HEK293 (cell line): ENCODE measurements around the gene MARCHF10.

Source experiments
- CTCF ChIA-PET: fragments of 350-600 bp; formaldehyde crosslinking; extraction: SDS; loops from one replicate; lab custom pipeline; 2021; ENCODE audit warnings: antibody characterized with exemption; lab: Yijun Ruan, JAX
- POLR2A ChIA-PET: fragments of 300-600 bp; formaldehyde crosslinking; extraction: SDS; loops from one replicate; lab custom pipeline; 2020; ENCODE audit warnings: antibody characterized with exemption, inconsistent platforms; lab: Yijun Ruan, JAX
- H3K27ac ChIP-seq: fragments of 200-500 bp; sonication (Bioruptor generic); 2 replicates; pipeline ENCODE4 v1.5.1; 2014; ENCODE audit warnings: low read depth, low read length, control low read depth, inconsistent platforms; ENCODE audit errors: extremely low read depth
- H3K36me3 ChIP-seq, 2 experiments: fragments of 200-500 bp in 1 of 2; sonication (Bioruptor generic) in 1 of 2; 1 replicate in 1 of 2; 2 replicates in 1 of 2; pipeline ENCODE4 v1.5.1; 2014 to 2017; ENCODE audit warnings: inconsistent platforms in 2 of 2, low read length in 2 of 2; ENCODE audit not compliant: control insufficient read depth in 2 of 2, insufficient read depth in 1 of 2
- H3K4me1 ChIP-seq: fragments of 200-500 bp; sonication (Bioruptor generic); 2 replicates; pipeline ENCODE4 v1.5.1; 2014; ENCODE audit warnings: mild to moderate bottlenecking, low read length, inconsistent platforms; ENCODE audit not compliant: control insufficient read depth, insufficient read depth
- H3K4me3 ChIP-seq: 2 replicates; pipeline ENCODE4 v1.5.1; 2011; ENCODE audit warnings: low read depth, mild to moderate bottlenecking, control low read depth, low read length, moderate library complexity
- H3K9me3 ChIP-seq: fragments of 200-500 bp; sonication (Bioruptor generic); 2 replicates; pipeline ENCODE4 v1.5.1; 2014; ENCODE audit warnings: low read depth, low read length, inconsistent platforms; ENCODE audit not compliant: control insufficient read depth, insufficient read depth
- FEZF1 ChIP-seq: fragments of 450-650 bp; formaldehyde crosslinking; IDR thresholded peaks from 2 replicates; pipeline ENCODE4 v1.5.1; 2016; ENCODE audit warnings: missing biosample characterization, missing genetic modification characterization
- HOXC10 ChIP-seq: sonication (generic); formaldehyde crosslinking; IDR thresholded peaks from 2 replicates; pipeline ENCODE4 v1.8.1; 2023; ENCODE audit warnings: mild to moderate bottlenecking, missing genetic modification reagents
- KLF10 ChIP-seq: fragments of 450-650 bp; IDR thresholded peaks from 2 replicates; pipeline ENCODE4 v1.5.1; 2018; ENCODE audit warnings: missing biosample characterization, mild to moderate bottlenecking, missing genetic modification characterization
- SALL2 ChIP-seq: fragments of 450-650 bp; formaldehyde crosslinking; IDR thresholded peaks from 2 replicates; pipeline ENCODE4 v1.5.0; 2017; ENCODE audit warnings: missing biosample characterization, mild to moderate bottlenecking, missing genetic modification characterization, borderline replicate concordance
- ZBTB48 ChIP-seq: fragments of 450-650 bp; formaldehyde crosslinking; IDR thresholded peaks from 2 replicates; pipeline ENCODE4 v1.5.1; 2016; ENCODE audit warnings: missing biosample characterization, missing genetic modification characterization
- ZNF10 ChIP-seq: fragments of 450-650 bp; formaldehyde crosslinking; IDR thresholded peaks from 2 replicates; pipeline ENCODE4 v1.5.1; 2017; ENCODE audit warnings: missing biosample characterization, missing genetic modification characterization
- ZNF157 ChIP-seq: fragments of 450-650 bp; formaldehyde crosslinking; IDR thresholded peaks from 2 replicates; pipeline ENCODE4 v1.5.1; 2016; ENCODE audit warnings: missing biosample characterization, missing genetic modification characterization
- ZNF239 ChIP-seq: fragments of 450-650 bp; formaldehyde crosslinking; IDR thresholded peaks from 2 replicates; pipeline ENCODE4 v1.5.1; 2016; ENCODE audit warnings: missing biosample characterization, missing genetic modification characterization
- ZNF274 ChIP-seq, 2 experiments: fragments of 200-500 bp in 1 of 2; fragments of 450-650 bp in 1 of 2; sonication (Bioruptor generic) in 1 of 2; formaldehyde crosslinking in 1 of 2; IDR thresholded peaks; 2 replicates each; pipeline versions ENCODE4 v1.5.1 to v1.6.1; 2014 to 2016; ENCODE audit warnings: borderline replicate concordance in 1 of 2, inconsistent platforms in 1 of 2, low read length in 1 of 2, missing biosample characterization in 1 of 2, missing genetic modification characterization in 1 of 2
- ZNF292 ChIP-seq: fragments of 450-650 bp; formaldehyde crosslinking; IDR thresholded peaks from 2 replicates; pipeline ENCODE4 v1.5.1; 2016; ENCODE audit warnings: low read depth, missing biosample characterization, missing genetic modification characterization, borderline replicate concordance
- ZNF335 ChIP-seq: fragments of 450-650 bp; formaldehyde crosslinking; conservative IDR thresholded peaks from 2 replicates; pipeline ENCODE4 v1.5.1; 2016; ENCODE audit warnings: missing biosample characterization, missing genetic modification characterization
- ZNF37A ChIP-seq: fragments of 450-650 bp; IDR thresholded peaks from 2 replicates; pipeline ENCODE4 v1.5.1; 2018; ENCODE audit warnings: missing biosample characterization, missing genetic modification characterization
- ZNF555 ChIP-seq: fragments of 450-650 bp; formaldehyde crosslinking; conservative IDR thresholded peaks from 2 replicates; pipeline ENCODE4 v1.5.1; 2017; ENCODE audit warnings: missing biosample characterization, mild to moderate bottlenecking, missing genetic modification characterization, inconsistent platforms
- ZNF623 ChIP-seq: fragments of 450-650 bp; formaldehyde crosslinking; IDR thresholded peaks from 2 replicates; pipeline ENCODE4 v1.5.1; 2016; ENCODE audit warnings: missing biosample characterization, missing genetic modification characterization
- ZNF629 ChIP-seq: fragments of 450-650 bp; formaldehyde crosslinking; IDR thresholded peaks from 2 replicates; pipeline ENCODE4 v1.5.1; 2017; ENCODE audit warnings: missing biosample characterization, missing genetic modification characterization
- ZNF670 ChIP-seq: fragments of 450-650 bp; formaldehyde crosslinking; IDR thresholded peaks from 2 replicates; pipeline ENCODE4 v1.5.1; 2016; ENCODE audit warnings: missing biosample characterization, missing genetic modification characterization, low read depth
- ZNF768 ChIP-seq: fragments of 450-650 bp; formaldehyde crosslinking; IDR thresholded peaks from 2 replicates; pipeline ENCODE4 v1.5.1; 2018; ENCODE audit warnings: missing biosample characterization, mild to moderate bottlenecking, missing genetic modification characterization
- ZNF830 ChIP-seq: fragments of 450-650 bp; IDR thresholded peaks from 2 replicates; pipeline ENCODE4 v1.5.0; 2018; ENCODE audit warnings: missing biosample characterization, missing genetic modification characterization, low read depth, mild to moderate bottlenecking, moderate library complexity
- ZSCAN16 ChIP-seq: fragments of 450-650 bp; formaldehyde crosslinking; IDR thresholded peaks from 2 replicates; pipeline ENCODE4 v1.5.1; 2016; ENCODE audit warnings: missing biosample characterization, missing genetic modification characterization
- ZSCAN18 ChIP-seq: fragments of 450-650 bp; formaldehyde crosslinking; IDR thresholded peaks from 2 replicates; pipeline ENCODE4 v1.5.1; 2016; ENCODE audit warnings: missing biosample characterization, missing genetic modification characterization
- ZSCAN5A ChIP-seq: fragments of 450-650 bp; formaldehyde crosslinking; IDR thresholded peaks from 2 replicates; pipeline ENCODE4 v1.5.1; 2016; ENCODE audit warnings: missing biosample characterization, missing genetic modification characterization

Gene MARCHF10

GRCh38 chr17:62802561-62803205, 5.4 kb downstream of the MARCHF10 start (continued):
- TF ChIP-seq ZNF274 (IDR thresholded peaks at IDR 0.05; ENCODE audit: low read length), result no peak
- TF ChIP-seq ZNF274 (tag by site-specific recombination; IDR thresholded peaks at IDR 0.05; ENCODE audit: borderline replicate concordance), result no peak
- no peak for TF ChIP-seq ZNF670 (tag by site-specific recombination)
- TF ChIP-seq ZNF623, result no peak
- TF ChIP-seq, all 188 proteins: peak for 0

GRCh38 chr17:62801553-62802114, 6.5 kb downstream of the MARCHF10 start:
- Histone ChIP-seq H3K27ac (no peak overlapping the region), H3K36me3 (no peaks in the 10 kb centered on the region), H3K4me1 (peaks cover 5% of the 10 kb centered on the region), H3K9me3 (no peaks in the 10 kb centered on the region), H3K4me3 (no peak overlapping the region)
- CTCF ChIA-PET, result interaction anchor here (0.6 to 1.1 kb wide), 2 partner anchors 9 to 69 kb away, joined by 3 to 4 read pairs; no protein-coding TSS in a partner anchor
- POLR2A ChIA-PET, result no interaction called here
- 0 out of 2 replicates have a peak, but pooled peaks have one; percentile 28 for TF ChIP-seq ZBTB48
- peak; percentile 87 for TF ChIP-seq FEZF1 (tag by site-specific recombination)
- TF ChIP-seq HOXC10 (CRISPR knock-in tag), result no peak
- no peak for TF ChIP-seq ZNF629 (tag by site-specific recombination)
- TF ChIP-seq ZNF830 (tag by site-specific recombination), result no peak
- 0 out of 2 replicates have a peak, but pooled peaks have one; percentile 25 for TF ChIP-seq ZNF335 (tag by site-specific recombination)
- TF ChIP-seq ZNF37A (tag by site-specific recombination), result no peak

GRCh38 chr17:62800585-62800984, 7.5 kb downstream of the MARCHF10 start:
- H3K27ac ChIP-seq, result no peak overlapping the region
- TF ChIP-seq ZSCAN16, result no peak
- no peak for TF ChIP-seq ZNF157
- no peak for TF ChIP-seq ZNF768 (tag by site-specific recombination)
- TF ChIP-seq ZSCAN5A, result no peak
- no peak for TF ChIP-seq SALL2
- TF ChIP-seq ZNF292 (tag by site-specific recombination), result no peak
- no peak for TF ChIP-seq ZNF555 (tag by site-specific recombination)
- no peak for TF ChIP-seq KLF10
- no peak for TF ChIP-seq ZNF239 (tag by site-specific recombination)
- peaks cover 5% of the 10 kb centered on the region for H3K4me1 ChIP-seq
- no peak overlapping the region for H3K4me3 ChIP-seq
- H3K36me3 ChIP-seq, result no peaks in the 10 kb centered on the region
- POLR2A ChIA-PET, result no interaction called here
- H3K9me3 ChIP-seq, result no peaks in the 10 kb centered on the region
- CTCF ChIA-PET, result interaction anchor here (0.6 to 0.8 kb wide), 2 partner anchors 8 to 168 kb away, joined by 3 to 4 read pairs; no protein-coding TSS in a partner anchor

- peaks cover 5% of the 10 kb centered on the region for H3K4me1 ChIP-seq
- TF ChIP-seq ZNF10 (tag by site-specific recombination), result peak; percentile 32; the same call in 1 of the 2 replicates
- TF ChIP-seq ZSCAN18 (tag by site-specific recombination), result no peak
- no peaks in the 10 kb centered on the region for H3K36me3 ChIP-seq
- POLR2A ChIA-PET, result interaction anchor here (0.6 to 1.0 kb wide), 2 partner anchors 26 to 27 kb away, joined by 3 read pairs; no protein-coding TSS in a partner anchor
- no peak overlapping the region for H3K27ac ChIP-seq
- no peak overlapping the region for H3K4me3 ChIP-seq
- CTCF ChIA-PET, result no interaction called here
- no peaks in the 10 kb centered on the region for H3K9me3 ChIP-seq
These were observed 10.2 kb downstream of the MARCHF10 start for GRCh38 chr17:62797959-62798358.
